Measurements from ENCODE around the gene ARPP21.

The ARPP21 gene

DNA sequence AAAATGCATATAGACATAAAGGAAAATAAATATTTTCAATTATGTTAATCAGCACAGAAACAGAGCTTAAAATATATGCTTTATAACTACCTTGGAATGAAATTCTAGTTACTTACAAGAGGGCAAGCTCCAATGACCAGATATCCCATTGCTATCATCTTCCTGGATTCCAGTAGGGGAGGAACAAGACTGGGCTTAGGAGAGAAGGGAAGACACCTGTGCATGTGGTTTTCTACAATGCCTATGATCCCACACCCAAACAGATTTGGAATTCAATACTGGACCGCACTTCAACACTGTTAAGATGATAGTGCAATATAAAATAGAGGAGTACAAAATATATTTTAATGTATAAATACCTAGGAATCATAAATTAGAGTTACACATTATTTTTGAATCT is 79.6 kb downstream of the ARPP21 start:
- in situ Hi-C loops (cut with MboI; ENCODE audit: low sequenced_read_pairs, unreplicated experiment): no loop called here
- TF ChIP-seq, protein P1, sequence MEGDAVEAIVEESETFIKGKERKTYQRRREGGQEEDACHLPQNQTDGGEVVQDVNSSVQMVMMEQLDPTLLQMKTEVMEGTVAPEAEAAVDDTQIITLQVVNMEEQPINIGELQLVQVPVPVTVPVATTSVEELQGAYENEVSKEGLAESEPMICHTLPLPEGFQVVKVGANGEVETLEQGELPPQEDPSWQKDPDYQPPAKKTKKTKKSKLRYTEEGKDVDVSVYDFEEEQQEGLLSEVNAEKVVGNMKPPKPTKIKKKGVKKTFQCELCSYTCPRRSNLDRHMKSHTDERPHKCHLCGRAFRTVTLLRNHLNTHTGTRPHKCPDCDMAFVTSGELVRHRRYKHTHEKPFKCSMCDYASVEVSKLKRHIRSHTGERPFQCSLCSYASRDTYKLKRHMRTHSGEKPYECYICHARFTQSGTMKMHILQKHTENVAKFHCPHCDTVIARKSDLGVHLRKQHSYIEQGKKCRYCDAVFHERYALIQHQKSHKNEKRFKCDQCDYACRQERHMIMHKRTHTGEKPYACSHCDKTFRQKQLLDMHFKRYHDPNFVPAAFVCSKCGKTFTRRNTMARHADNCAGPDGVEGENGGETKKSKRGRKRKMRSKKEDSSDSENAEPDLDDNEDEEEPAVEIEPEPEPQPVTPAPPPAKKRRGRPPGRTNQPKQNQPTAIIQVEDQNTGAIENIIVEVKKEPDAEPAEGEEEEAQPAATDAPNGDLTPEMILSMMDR (IDR thresholded peaks at IDR 0.05; ENCODE audit: borderline replicate concordance, control extremely low read depth, extremely low read depth, insufficient read depth, missing control alignments): no peak
- DNase-seq (ENCODE audit: low spot score): no peak

DNA sequence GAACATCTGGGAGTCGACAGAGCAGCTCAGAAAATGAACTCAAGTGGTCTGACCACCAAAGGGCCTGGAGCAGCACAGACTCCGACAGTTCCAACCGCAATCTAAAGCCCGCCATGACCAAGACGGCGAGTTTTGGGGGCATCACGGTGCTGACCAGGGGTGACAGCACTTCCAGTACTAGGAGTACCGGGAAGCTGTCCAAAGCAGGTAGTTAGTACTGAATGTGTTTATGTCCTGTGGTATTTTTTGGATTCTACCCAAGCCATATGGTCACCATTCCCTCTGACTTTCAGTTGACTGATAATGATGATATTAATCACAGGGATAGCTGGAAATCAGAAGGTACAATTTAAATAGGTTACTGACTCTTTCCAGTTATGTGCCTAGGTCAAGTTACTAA is 82.3 kb downstream of the ARPP21 start:
- DNase-seq (ENCODE audit: low spot score): no peak
- TF ChIP-seq, protein P1 (IDR thresholded peaks at IDR 0.05; ENCODE audit: borderline replicate concordance, control extremely low read depth, extremely low read depth, insufficient read depth, missing control alignments): no peak
- in situ Hi-C loops (cut with MboI; ENCODE audit: low sequenced_read_pairs, unreplicated experiment): no loop called here

DNA sequence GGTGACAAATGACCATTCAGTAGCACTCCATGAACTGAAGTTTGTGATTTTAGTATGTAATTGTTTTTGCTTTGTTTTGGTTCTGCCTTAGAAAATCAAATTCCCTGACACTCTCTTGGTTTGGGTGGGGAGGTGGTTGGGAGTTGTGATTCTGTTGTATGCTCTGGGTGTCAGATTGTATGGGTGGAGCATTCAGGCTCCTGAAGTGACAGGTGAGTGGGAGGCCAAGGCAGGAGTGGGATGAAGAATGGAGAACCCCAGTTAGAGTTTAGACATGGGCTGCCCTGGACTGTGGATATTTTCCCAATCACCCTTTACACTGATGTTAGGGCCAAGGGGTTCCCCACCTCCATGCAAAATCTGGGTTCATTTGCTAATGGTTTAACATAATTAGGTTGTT is 83.6 kb downstream of the ARPP21 start:
- TF ChIP-seq, protein P1 (IDR thresholded peaks at IDR 0.05; ENCODE audit: borderline replicate concordance, control extremely low read depth, extremely low read depth, insufficient read depth, missing control alignments): no peak
- DNase-seq (ENCODE audit: low spot score): no peak
- in situ Hi-C loops (cut with MboI; ENCODE audit: low sequenced_read_pairs, unreplicated experiment): no loop called here

DNA sequence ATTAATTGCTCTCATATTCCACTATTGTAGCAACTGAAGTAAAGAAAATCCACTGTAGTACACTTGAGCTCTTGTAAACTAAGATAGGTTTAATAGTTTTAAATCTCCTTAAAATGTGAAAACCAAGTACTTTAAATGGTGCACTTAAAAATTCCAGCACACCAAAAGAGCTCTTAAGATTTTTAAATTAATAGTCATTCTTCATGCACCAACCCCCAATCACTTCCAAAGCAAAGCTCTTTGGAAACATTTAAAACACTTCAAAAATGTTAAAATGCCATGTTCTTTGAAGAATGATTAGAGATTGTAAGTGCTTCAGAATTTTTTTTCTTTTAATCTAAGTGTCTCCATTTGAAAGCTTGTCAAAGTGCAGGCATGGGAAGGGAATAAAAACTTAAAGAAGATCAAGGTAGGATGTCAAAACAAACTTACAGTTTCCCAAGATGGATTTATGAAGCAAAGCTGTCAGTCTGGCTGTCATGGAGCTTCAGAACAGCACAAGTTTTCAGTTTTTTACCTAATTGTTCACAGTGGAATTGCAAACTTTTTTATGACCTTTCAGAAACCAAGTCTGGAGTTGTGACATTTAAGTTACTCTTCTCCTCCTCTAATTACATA is 84.3 kb downstream of the ARPP21 start:
- in situ Hi-C loops (cut with MboI; ENCODE audit: low sequenced_read_pairs, unreplicated experiment): no loop called here
- DNase-seq (ENCODE audit: low spot score): no peak
- TF ChIP-seq, protein P1 (IDR thresholded peaks at IDR 0.05; ENCODE audit: borderline replicate concordance, control extremely low read depth, extremely low read depth, insufficient read depth, missing control alignments): no peak

DNA sequence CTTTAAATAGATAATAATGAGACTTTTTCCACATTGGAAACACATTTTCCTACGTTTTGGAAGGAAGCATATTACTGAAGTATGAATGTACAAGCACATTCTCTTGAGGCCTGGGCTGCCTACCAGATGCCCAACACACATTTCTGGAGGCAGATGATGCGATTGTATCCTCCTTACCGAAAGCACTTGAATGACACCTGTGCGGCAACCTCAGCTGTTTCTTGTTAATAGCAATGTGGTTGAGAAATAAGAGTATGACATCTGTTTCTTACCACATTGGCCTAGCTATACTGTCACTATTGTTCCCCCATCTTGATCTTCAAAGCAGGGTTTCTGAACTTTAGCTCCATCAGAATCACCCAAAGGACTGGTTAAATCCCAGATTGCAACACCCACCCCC is 84.8 kb downstream of the ARPP21 start:
- TF ChIP-seq, protein P1 (IDR thresholded peaks at IDR 0.05; ENCODE audit: borderline replicate concordance, control extremely low read depth, extremely low read depth, insufficient read depth, missing control alignments): no peak
- in situ Hi-C loops (cut with MboI; ENCODE audit: low sequenced_read_pairs, unreplicated experiment): no loop called here
- DNase-seq (ENCODE audit: low spot score): no peak

DNA sequence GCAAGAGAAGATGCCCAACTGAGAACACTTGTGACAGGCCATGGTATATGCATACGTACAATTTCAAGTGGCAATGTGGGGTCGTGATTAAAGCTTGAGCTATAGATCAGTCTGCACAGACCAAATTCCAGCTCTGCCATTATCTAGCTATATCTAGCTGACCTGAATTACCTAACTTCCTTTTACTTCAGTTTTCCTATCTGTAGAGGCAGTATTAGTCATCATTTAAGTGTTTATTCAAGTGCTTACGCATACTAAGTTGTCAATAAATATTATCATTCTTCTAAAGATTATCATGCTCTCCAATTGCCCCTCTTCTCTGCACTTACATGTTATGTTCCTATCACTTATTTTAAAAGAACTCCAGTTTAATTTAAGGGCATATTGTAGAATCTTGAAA is 87.9 kb downstream of the ARPP21 start:
- no peak for DNase-seq (ENCODE audit: low spot score)
- in situ Hi-C loops (cut with MboI; ENCODE audit: low sequenced_read_pairs, unreplicated experiment): no loop called here
- TF ChIP-seq, protein P1 (IDR thresholded peaks at IDR 0.05; ENCODE audit: borderline replicate concordance, control extremely low read depth, extremely low read depth, insufficient read depth, missing control alignments): no peak

Data from GM13976 (cell line).